ENCODE results near the gene ZBTB33. TPM values are rescaled to one million over a fixed set of nuclear protein-coding genes. Genes with fewer than 3 reads are reported as not detected.

ZBTB33 gene
- total and polyA plus RNA-seq, 4 donors, result 3.1 to 21.0 (median 8.0) TPM

DNA sequence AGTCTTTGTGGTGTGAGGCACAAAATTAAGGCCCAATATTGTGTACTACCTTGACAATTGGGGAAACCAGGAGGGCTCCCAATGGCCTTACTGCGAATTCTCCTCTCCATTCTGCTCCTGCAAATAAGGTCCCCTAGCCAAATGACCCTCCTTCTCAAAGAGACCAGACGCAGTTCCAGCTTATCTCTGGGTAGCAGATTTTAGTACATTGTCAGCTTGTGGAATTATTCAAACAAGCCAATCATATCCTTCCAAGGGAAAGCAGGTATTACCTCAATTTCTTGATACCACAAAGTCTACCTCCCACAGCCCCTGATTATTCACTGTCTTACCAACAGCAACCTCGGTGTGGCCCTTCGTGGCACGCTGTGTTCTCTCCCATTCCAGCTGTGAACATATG lies 7.8 kb upstream of the ZBTB33 start:
- H3K9ac ChIP-seq (ENCODE audit: insufficient read depth in 1 of 2, low read length in 2 of 2), result no peak overlapping the region
- 72 to 90% methylated on average over 5 of the region's 5 CpGs for WGBS, 2 donors
- ATAC-seq (ENCODE audit: insufficient read depth, low FRiP score), result no peak
- peaks cover 0 to 5% (median 0%) of the 10 kb centered on the region in 4 donors for H3K9me3 ChIP-seq (ENCODE audit: control insufficient read depth in 4 of 4, insufficient read depth in 3 of 4, low read length in 3 of 4)
- peaks cover 0 to 11% (median 3%) of the 10 kb centered on the region in 3 donors for H3K27me3 ChIP-seq (ENCODE audit: control insufficient read depth in 3 of 3, insufficient read depth in 3 of 3, low read length in 2 of 3)
- DNase-seq, result no peak
- H3K4me3 ChIP-seq, result no peak overlapping the region
- TF ChIP-seq, protein P1, sequence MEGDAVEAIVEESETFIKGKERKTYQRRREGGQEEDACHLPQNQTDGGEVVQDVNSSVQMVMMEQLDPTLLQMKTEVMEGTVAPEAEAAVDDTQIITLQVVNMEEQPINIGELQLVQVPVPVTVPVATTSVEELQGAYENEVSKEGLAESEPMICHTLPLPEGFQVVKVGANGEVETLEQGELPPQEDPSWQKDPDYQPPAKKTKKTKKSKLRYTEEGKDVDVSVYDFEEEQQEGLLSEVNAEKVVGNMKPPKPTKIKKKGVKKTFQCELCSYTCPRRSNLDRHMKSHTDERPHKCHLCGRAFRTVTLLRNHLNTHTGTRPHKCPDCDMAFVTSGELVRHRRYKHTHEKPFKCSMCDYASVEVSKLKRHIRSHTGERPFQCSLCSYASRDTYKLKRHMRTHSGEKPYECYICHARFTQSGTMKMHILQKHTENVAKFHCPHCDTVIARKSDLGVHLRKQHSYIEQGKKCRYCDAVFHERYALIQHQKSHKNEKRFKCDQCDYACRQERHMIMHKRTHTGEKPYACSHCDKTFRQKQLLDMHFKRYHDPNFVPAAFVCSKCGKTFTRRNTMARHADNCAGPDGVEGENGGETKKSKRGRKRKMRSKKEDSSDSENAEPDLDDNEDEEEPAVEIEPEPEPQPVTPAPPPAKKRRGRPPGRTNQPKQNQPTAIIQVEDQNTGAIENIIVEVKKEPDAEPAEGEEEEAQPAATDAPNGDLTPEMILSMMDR (IDR thresholded peaks at IDR 0.05; ENCODE audit: control extremely low read depth, extremely low read depth), result no peak
- H3K27ac ChIP-seq (ENCODE audit: low read depth in 1 of 2, low read length in 1 of 2), result no peak overlapping the region
- H3K36me3 ChIP-seq (ENCODE audit: control insufficient read depth in 4 of 4, insufficient read depth in 4 of 4, low read length in 4 of 4), result peaks cover 0 to 1% (median 0%) of the 10 kb centered on the region in 4 donors
- peaks cover 0 to 3% (median 0%) of the 10 kb centered on the region in 5 donors for H3K4me1 ChIP-seq (ENCODE audit: control insufficient read depth in 5 of 5, insufficient read depth in 5 of 5, low read length in 5 of 5)

DNA sequence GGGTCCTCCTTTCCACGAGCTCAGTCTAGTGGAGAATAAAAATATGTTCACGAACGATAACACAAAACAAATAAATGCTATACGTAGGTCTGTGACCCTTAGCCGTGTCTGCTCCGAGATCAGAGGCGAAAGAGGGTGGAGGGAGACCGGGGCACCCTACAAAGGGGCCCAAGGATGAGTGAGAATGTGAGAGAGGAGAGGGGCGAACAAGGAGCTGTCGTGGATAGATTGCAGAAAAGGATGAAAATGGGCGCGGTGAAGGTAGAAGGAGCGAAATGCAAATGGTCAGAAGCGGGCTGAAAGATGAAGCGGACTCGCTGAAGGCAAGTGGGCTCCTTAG lies 6.2 kb upstream of the ZBTB33 start:
- H3K27ac ChIP-seq (ENCODE audit: low read depth in 1 of 2, low read length in 1 of 2), result peak overlapping the region; percentile 83 to 91
- H3K27me3 ChIP-seq (ENCODE audit: control insufficient read depth in 3 of 3, insufficient read depth in 3 of 3, low read length in 2 of 3), result peaks cover 0 to 13% (median 3%) of the 10 kb centered on the region in 3 donors
- H3K4me1 ChIP-seq (ENCODE audit: control insufficient read depth in 5 of 5, insufficient read depth in 5 of 5, low read length in 5 of 5), result peaks cover 0 to 3% (median 0%) of the 10 kb centered on the region in 5 donors
- 0 to 34% methylated on average over 15 to 16 of the region's 16 CpGs for WGBS, 2 donors
- peak overlapping the region; percentile 44 for H3K4me3 ChIP-seq
- peak overlapping the region; percentile 58 to 88 for H3K9ac ChIP-seq (ENCODE audit: insufficient read depth in 1 of 2, low read length in 2 of 2)
- DNase-seq (no peak), ATAC-seq (ENCODE audit: insufficient read depth, low FRiP score) (no peak)
- peaks cover 0 to 1% (median 0%) of the 10 kb centered on the region in 4 donors for H3K36me3 ChIP-seq (ENCODE audit: control insufficient read depth in 4 of 4, insufficient read depth in 4 of 4, low read length in 4 of 4)
- peaks cover 0 to 5% (median 0%) of the 10 kb centered on the region in 4 donors for H3K9me3 ChIP-seq (ENCODE audit: control insufficient read depth in 4 of 4, insufficient read depth in 3 of 4, low read length in 3 of 4)
- TF ChIP-seq, protein P1 (IDR thresholded peaks at IDR 0.05; ENCODE audit: control extremely low read depth, extremely low read depth), result no peak

DNA sequence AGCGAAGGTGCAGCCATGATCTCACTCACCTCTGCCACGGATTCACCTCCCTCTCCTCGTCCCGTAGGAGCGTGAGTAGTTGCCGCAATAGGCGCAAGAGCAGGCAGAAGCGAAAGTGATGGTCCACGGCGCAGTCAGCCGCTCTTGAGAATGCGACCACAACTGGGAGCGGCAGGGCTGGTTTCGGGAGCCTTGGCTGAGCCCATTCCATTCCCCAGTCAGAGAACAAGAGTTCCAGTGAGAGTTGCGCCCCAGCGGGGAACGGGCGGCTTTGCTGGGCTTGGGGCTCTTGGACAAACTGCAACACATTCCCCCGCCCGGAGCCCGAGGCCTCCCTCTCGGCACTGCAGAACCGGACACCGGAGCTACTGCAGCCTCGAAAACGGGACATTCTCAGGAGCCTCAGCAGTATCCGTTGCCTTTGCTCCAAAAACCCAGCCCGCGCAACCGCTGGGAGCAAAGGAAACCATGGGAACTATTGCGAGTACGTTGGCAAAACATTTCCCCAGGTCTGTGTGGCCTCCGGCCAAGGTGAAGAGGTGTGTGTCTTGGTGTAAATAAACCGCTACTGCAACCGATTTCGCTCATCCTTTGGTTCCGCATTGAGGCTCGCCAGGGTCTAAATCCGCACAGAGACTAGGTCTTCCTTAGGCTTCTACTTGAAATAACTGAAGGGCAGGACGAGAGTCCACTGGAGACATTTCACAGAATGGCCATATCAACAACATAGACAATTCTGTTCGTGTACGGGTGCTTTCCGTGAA lies 5.7 kb upstream of the ZBTB33 start:
- H3K27me3 ChIP-seq (ENCODE audit: control insufficient read depth in 3 of 3, insufficient read depth in 3 of 3, low read length in 2 of 3), result peaks cover 0 to 13% (median 3%) of the 10 kb centered on the region in 3 donors
- WGBS, 2 donors, result 1 to 32% methylated on average over 39 to 43 of the region's 43 CpGs
- DNase-seq, result peak; percentile 81 to 88 (median 86)
- H3K36me3 ChIP-seq (ENCODE audit: control insufficient read depth in 4 of 4, insufficient read depth in 4 of 4, low read length in 4 of 4), result no peaks in the 10 kb centered on the region
- H3K9ac ChIP-seq (ENCODE audit: insufficient read depth in 1 of 2, low read length in 2 of 2), result peak overlapping the region; percentile 58 to 88
- H3K4me3 ChIP-seq, result peak overlapping the region; percentile 44
- TF ChIP-seq, protein P1 (IDR thresholded peaks at IDR 0.05; ENCODE audit: control extremely low read depth, extremely low read depth), result no peak
- peak; percentile 83 for ATAC-seq (ENCODE audit: insufficient read depth, low FRiP score)
- peak overlapping the region; percentile 83 to 91 for H3K27ac ChIP-seq (ENCODE audit: low read depth in 1 of 2, low read length in 1 of 2)
- peaks cover 0 to 5% (median 0%) of the 10 kb centered on the region in 4 donors for H3K9me3 ChIP-seq (ENCODE audit: control insufficient read depth in 4 of 4, insufficient read depth in 3 of 4, low read length in 3 of 4)
- H3K4me1 ChIP-seq (ENCODE audit: control insufficient read depth in 5 of 5, insufficient read depth in 5 of 5, low read length in 5 of 5), result peaks cover 0 to 3% (median 0%) of the 10 kb centered on the region in 5 donors
